HAP-1 (cell line): ENCODE data around the gene YIF1A.

Source experiments
- DNase-seq, 2 experiments: peaks; one replicate each; pipeline ENCODE4 v3.0.0-alpha.2; 2016 to 2020; ENCODE audit warnings: low spot score in 2 of 2
- H3K27me3 ChIP-seq: fragments of 250-450 bp; sonication (Bioruptor Pico); 2 replicates; pipeline ENCODE4 v1.5.1; 2020; ENCODE audit warnings: low read depth, mild to moderate bottlenecking, moderate library complexity
- H3K36me3 ChIP-seq: fragments of 250-450 bp; sonication (Bioruptor Pico); replicated peaks from 2 replicates; pipeline ENCODE4 v1.5.1; 2020; ENCODE audit warnings: mild to moderate bottlenecking
- H3K4me1 ChIP-seq: fragments of 250-450 bp; sonication (Bioruptor Pico); 2 replicates; pipeline ENCODE4 v1.5.1; 2020; ENCODE audit warnings: mild to moderate bottlenecking
- H3K4me3 ChIP-seq: fragments of 250-450 bp; sonication (Bioruptor Pico); 2 replicates; pipeline ENCODE4 v1.5.1; 2020; ENCODE audit warnings: mild to moderate bottlenecking, moderate library complexity
- H3K9me3 ChIP-seq: fragments of 250-450 bp; sonication (Bioruptor Pico); 2 replicates; pipeline ENCODE4 v1.5.1; 2020; ENCODE audit warnings: mild to moderate bottlenecking, moderate library complexity
- in situ Hi-C: fragments of 300-500 bp; cut with MboI; formaldehyde crosslinking; loops from 3 replicates; pipeline ENCODE4 v1.14.3; 2020; ENCODE audit warnings: low sequenced_read_pairs, inconsistent platforms, mixed read lengths

YIF1A gene

GRCh38 chr11:66237867-66238266 is 51.1 kb downstream of the YIF1A start:
- in situ Hi-C loops: no loop called here
- H3K4me3 ChIP-seq: no peak overlapping the region
- no peaks in the 10 kb centered on the region; the same call in 1 of the 2 replicates for H3K36me3 ChIP-seq
- H3K9me3 ChIP-seq: no peaks in the 10 kb centered on the region
- no peaks in the 10 kb centered on the region for H3K27me3 ChIP-seq
- no peaks in the 10 kb centered on the region for H3K4me1 ChIP-seq
- no peak for DNase-seq

GRCh38 chr11:66235141-66235540 is 53.8 kb downstream of the YIF1A start:
- no peak for DNase-seq
- Histone ChIP-seq H3K4me1 (no peaks in the 10 kb centered on the region), H3K4me3 (no peak overlapping the region), H3K27me3 (no peaks in the 10 kb centered on the region), H3K36me3 (no peaks in the 10 kb centered on the region; the same call in 1 of the 2 replicates), H3K9me3 (no peaks in the 10 kb centered on the region)
- in situ Hi-C loops: no loop called here
